GM18520 (cell line): ENCODE measurements around the gene COBLL1.
"Not testable (repeated sequence)": the region's sequence is repeated elsewhere in the genome, so short reads cannot be mapped to it uniquely, and the experiment has no call there.

Source experiments
- ATAC-seq: cut with Tn5 transposase; IDR thresholded peaks from one replicate; pipeline ENCODE4 v1.9.1; 2021; ENCODE audit not compliant: unreplicated experiment

The COBLL1 gene

GRCh38 chr2:164841719-164842623 is at the start of gene COBLL1:
Gene COBLL1, minus strand, starts transcription at chr2:164841823. Its CDS starts 627 bp downstream, at chr2:164841196.
- no peak for ATAC-seq

GRCh38 chr2:164890544-164890943 is 48.9 kb upstream of the COBLL1 start:
- no peak for ATAC-seq

DNA sequence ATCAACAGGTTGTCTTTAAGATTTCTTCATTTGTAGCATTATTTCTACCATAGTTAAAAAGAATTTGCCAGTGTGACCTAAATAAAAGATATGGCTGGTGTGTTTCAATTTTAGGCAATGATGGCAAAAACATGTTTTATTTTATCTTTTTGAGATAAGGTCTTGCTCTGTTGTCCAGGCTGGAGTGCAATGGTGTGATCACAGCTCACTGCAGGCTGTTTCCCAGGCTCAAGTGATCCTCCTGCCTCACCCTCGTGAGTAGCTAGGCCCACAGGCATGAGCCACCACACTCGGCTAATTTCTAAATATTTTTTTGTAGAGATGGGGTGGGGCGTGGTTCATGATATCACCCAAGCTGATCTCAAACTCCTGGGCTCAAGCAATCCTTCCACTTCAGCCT is 47.0 kb upstream of the COBLL1 start:
- ATAC-seq, result no peak

GRCh38 chr2:164887434-164888144 is 46.0 kb upstream of the COBLL1 start:
- ATAC-seq, result no peak

- ATAC-seq, result no peak
Observed at GRCh38 chr2:164882276-164882675, 40.7 kb upstream of the COBLL1 start.

- no peak for ATAC-seq
Observed at GRCh38 chr2:164881524-164881923, 39.9 kb upstream of the COBLL1 start.

GRCh38 chr2:164879901-164880535 is 38.4 kb upstream of the COBLL1 start:
- ATAC-seq, result no peak

GRCh38 chr2:164877927-164878326 is 36.3 kb upstream of the COBLL1 start:
- ATAC-seq, result no peak

DNA sequence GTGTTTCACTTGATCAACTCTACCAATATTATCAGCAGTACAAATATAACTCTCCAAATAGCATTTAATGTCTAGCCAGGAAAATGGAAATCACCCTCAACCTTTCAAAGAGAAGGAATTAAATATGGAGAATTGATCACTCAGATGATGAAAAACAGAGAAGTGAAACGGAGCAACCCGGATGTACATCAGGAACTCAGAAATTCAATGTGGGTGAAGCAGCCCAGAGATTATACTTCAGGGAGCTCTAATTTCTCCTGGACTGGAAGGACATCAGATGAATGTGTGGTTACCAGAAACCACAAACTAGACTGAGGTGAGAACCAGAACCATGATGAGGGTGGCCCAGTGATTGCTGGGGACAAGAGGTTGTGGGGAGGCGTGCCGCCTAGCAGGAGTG is 35.5 kb upstream of the COBLL1 start:
- no peak for ATAC-seq

DNA sequence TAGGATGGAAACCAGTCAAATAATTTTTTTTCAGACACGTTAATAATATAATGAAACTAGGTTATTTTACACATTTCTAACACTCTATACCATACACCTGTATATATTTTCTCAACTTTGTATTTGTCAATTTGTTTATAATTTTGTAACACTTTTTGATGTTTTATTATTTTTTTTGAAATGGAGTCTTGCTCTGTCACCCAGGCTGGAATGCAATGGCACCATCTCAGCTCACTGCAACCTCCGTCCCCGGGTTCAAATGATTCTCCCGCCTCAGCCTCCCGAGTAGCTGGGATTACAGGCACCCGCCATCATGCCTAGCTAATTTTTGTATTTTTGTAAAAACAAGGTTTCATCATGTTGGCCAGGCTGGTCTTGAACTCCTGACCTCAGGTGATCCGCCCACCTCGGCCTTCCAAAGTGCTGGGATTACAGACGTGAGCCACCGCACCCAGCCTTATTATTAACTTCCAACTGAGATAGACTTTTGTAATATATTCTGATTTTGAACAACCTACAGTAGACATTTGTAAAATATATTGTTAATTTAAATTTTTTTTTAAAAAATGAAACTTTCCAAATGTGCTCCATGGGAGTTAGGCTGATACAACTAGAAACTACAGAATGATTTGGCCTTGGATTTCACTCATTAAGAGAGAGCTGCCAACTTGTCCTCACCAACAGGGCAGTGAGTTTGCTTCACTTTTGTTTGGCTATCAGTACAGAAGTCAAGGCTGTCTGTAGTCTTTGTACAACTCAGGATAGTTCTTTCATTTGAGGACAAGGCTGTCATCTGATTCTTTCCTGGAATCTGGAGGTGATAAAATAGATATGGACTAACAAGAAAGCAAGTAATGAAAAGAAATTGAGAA is 33.9 kb upstream of the COBLL1 start:
- ATAC-seq, result no peak

GRCh38 chr2:164873210-164873908 is 31.7 kb upstream of the COBLL1 start:
- ATAC-seq, result no peak

DNA sequence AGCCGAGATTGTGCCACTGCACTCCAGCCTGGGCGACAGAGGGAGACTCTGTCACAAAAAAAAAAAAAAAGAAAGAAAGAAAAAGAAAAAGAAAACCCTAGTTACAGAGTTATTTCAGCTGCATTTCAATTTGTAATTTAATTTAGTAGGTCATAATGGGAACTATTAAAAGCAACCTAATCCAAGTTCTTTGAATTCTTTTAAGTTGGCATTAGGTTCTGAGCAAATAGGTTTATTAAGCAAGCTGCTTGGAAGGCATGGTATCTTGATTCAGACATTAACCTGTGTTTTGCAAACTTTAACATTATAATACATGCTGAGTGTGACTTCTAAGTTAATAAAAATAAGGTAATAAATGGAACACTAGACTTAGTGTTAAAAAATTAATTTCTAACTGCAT is 29.8 kb upstream of the COBLL1 start:
- ATAC-seq, result no peak

DNA sequence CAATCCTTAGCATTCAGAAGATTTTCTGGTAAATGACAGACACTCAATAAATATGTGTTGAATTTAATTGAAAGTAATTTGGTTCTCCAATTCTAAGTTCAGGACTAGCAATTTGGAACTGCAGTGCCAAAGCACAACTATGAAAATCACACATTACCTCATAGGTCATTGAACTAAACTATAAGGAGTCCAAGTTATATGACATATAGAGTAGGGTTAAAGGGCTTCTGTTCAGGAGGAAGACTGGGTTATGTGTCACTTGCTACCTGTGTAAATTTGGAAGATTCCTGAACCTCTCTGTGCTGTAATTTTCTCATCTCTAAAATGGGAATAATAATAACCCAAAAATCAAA is 27.8 kb upstream of the COBLL1 start:
- ATAC-seq, result no peak

DNA sequence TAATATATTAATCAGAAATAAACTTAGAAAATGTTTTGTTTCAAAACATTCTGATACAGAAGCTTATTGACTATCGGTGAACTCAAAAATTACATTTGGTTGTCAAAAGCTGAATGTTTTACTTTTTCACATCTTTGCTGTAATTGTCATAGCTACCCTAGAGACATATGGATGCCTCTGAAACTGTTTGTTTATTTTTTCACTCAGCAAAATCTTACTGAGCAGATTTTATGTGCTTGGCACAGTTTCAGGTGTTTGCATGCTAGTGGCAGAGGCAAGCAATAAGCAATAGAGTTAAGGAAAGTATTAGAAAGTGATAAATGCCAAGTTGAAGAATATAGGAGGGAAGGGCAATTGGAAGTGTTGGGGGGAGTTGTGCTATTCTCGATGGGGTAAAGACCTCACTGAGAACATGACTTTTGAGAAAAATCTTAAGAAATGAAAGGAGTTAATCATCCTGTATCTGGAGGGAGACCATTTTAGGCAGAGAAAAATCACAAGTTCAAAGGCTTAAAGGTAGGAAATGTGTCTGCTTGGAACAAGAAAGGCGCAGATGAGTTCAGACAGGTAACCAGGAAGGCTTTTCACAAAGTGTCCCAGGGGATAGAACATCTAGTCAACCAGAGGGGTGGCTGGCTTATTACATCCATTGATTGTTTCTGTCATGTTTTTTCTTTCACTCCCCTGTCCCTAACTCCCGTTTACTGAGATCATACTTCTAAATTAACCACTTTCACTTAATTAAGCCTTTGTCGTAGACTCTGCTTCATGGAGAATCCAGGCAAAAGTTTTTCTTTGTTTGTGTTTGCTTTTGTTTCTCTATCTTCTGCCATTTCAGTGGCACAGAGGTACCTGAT is 27.2 kb upstream of the COBLL1 start:
- ATAC-seq, result no peak

GRCh38 chr2:164867779-164868397 is 26.3 kb upstream of the COBLL1 start:
- ATAC-seq, result no peak

GRCh38 chr2:164866381-164866780 is 24.8 kb upstream of the COBLL1 start:
- ATAC-seq, result not testable (repeated sequence)

- no peak for ATAC-seq
Observed at GRCh38 chr2:164860694-164861042, 19.0 kb upstream of the COBLL1 start.

GRCh38 chr2:164859906-164860693 is 18.5 kb upstream of the COBLL1 start:
- ATAC-seq, result not testable (repeated sequence)
